CD4-positive, alpha-beta T cell treated with Interferon gamma for 1 hour (primary cell): ENCODE measurements around the gene UBA52.
"Not testable (repeated sequence)": the region's sequence is repeated elsewhere in the genome, so short reads cannot be mapped to it uniquely, and the experiment has no call there.

Source experiments
- DNase-seq: peaks from one replicate; pipeline ENCODE4 v3.0.0-alpha.2; 2020

UBA52 gene

DNA sequence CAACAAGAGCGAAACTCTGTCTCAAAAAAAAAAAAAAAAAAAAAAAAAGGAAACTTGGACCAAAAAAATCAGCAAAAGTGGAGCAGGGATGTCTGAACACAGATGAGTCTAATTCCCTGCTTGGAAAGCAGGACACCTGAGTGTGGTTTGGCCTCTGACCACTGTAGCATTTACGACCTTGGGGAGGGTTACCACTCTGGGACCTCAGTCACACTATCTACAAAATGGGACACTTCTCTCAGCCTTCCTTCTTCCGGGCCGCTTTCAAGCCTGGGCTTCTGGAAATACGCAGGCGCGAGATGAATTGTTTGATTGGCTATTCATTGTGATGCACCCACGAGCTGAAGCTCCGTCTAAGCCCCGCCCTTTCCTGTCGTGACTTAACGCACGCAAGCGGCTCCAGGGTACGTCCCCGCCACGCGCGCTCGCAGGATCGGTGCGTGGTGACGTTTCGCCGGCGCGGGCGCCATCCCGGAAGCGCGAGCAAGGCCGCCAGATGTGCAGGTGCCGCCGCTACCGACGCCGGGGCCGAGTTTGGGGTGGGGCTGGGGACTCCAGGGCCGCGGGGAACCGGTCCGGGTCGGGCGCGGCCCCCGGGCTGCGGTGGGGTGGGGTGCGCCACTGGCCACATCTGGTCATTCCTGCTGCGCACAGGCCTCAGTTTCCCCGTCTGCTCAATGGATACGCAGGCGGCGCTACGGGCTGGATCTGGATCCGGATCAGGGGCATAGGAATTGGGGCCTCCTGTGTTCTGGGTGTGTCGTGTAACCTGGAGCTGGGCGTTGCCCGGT lies 14.1 kb upstream of the UBA52 start, which contains the start of gene KXD1:
Gene KXD1 (plus strand): TSS at position 460 of the 791 bp plus-strand sequence. CDS start 4,187 bp downstream, outside the sequence.
- peak; percentile 99 for DNase-seq

DNA sequence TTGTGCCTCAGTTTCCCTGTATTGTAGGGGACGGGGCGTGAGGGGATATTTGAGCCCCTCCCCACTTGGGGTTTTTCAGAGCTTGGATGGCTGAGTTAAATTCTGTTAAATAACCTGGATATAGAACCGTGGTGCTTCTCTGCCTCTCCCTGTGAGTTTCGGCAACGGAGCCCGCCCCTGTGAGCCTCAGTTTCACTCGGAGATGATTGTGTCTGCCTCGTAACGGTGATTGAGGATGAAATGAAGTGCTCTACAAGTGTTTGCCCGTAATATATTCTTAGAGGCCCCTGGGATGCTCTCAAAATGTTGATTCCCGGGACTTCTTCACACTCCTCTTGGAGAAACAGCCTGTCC lies 13.5 kb upstream of the UBA52 start:
- DNase-seq: no peak

DNA sequence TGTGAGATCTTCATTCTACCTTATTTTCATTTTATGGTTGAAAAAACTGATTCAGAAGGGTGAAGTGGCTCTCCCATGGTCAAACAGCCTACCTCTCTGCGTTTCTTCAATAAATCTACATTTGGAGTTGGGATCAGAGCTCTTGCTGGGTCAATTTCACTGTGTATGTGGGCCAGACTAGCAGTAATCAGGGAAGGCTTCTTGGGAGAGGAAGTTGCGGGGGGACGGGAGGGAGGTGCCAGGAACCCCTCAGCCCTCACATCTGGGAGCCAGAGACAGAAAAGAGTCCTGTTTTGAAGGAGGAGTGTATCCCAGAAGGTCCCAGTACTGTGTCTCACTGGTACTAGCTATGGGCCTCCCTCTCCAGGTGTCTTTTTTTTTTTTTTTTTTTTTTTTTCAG lies 13.1 kb upstream of the UBA52 start:
- no peak for DNase-seq

DNA sequence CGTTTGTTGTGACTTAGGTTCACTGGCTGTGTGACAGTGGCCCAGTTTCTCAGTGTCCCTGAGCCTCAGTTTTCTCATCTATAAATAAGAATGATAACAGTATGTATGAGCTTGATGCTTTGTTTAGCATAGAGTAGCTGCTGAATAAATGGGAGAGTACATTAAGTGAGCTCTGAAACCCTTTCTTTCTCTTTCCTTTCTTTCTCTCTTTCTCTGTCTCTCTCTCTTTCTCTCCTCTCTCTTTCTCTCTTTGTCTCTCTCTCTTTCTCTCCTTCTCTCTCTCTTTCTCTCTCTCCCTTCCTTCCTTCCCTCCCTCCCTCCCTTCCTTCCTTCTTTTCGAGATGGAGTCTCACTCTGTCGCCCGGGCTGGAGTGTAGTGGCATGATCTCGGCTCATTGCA lies 12.0 kb upstream of the UBA52 start:
- DNase-seq: no peak

DNA sequence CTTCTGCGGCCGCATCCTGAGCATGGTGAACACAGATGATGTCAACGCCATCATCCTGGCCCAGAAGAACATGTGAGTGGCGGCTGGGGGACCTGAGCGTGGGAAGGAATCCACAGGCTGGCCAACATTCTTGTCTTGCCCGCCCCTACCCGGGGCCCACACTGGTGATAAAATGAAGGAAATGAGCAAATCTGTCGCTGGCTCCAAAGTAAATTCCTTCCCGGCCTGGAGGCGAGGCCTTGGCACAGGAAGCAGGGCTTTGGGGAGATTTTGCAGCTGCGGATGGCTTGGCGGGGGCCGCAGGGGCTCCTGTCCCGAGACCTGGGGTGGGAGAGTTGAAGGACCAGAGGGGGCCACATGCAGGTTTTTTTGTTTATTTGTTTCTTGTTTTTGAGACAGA lies 9.6 kb upstream of the UBA52 start:
- DNase-seq: no peak

DNA sequence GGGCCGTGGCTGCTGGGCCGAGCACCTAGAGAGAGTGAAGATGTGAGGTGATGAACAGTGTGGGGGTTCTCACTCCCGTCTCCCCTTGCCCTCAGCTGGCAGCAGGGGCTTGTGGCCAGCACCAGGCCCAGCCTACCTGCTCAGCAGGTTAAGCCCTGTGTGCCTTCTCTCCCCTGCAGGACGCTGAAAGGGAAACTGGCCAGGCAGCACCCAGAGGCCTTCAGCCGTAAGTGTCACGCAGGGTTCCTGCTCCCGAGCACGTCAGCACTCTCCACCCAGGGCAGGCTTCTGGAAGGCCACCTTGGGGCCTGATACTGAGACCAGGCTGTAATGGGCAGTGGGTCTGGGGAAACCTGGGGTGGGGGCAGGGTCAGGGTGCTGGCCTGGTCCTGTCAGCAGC lies 4.7 kb upstream of the UBA52 start:
- DNase-seq: no peak

DNA sequence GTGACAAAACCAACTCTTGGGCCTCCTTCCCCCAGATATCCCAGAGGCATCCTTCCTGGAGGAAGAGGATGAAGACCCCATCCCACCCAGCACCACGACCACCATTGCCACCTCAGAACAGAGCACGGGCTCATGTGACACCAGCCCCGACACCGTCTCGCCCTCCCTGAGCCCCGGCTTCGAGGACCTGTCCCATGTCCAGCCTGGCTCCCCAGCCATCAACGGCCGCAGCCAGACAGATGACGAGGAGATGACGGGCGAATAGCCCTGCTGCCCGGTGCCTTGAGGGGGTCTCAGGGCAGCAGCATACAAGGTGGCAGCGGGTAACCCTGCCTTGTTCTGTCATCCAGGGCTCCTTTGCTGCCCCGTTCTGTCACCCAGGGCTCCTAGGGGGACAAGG lies 3.3 kb upstream of the UBA52 start:
- no peak for DNase-seq

DNA sequence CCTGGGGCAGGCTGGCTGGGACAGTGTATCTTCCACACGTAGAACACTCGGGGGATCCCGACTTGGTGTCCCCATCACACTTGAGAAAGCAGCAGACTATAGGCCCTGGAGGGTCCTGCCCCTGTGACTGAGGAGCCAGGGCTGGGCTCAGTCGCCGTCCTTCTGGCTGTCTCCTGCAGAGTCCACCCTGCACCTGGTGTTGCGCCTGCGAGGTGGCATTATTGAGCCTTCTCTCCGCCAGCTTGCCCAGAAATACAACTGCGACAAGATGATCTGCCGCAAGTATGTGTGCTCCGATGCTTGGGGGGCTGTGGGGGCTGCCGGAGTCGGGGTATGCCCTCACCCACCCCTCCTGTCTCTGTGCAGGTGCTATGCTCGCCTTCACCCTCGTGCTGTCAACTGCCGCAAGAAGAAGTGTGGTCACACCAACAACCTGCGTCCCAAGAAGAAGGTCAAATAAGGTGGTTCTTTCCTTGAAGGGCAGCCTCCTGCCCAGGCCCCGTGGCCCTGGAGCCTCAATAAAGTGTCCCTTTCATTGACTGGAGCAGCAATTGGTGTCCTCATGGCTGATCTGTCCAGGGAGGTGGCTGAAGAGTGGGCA lies 3.1 kb downstream of the UBA52 start:
- DNase-seq: no peak

DNA sequence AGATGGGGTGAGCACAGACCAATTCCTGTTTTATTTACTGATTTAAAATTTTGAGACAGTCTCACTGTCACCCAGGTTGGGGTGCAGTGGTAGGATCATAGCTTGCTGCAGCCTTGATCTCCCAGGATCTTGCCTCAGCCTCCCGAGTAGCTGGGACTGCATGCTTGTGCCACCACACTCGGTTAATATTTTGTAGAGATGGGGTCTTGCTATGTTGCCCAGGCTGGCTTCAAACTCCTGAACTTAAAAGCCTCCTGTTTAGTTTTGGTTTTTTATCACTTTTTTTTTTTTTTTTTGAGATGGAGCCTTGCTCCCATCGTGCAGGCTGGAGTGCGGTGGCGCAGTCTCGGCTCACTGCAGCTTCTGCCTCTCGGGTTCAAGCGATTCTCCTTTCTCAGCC lies 4.7 kb downstream of the UBA52 start:
- no peak for DNase-seq

DNA sequence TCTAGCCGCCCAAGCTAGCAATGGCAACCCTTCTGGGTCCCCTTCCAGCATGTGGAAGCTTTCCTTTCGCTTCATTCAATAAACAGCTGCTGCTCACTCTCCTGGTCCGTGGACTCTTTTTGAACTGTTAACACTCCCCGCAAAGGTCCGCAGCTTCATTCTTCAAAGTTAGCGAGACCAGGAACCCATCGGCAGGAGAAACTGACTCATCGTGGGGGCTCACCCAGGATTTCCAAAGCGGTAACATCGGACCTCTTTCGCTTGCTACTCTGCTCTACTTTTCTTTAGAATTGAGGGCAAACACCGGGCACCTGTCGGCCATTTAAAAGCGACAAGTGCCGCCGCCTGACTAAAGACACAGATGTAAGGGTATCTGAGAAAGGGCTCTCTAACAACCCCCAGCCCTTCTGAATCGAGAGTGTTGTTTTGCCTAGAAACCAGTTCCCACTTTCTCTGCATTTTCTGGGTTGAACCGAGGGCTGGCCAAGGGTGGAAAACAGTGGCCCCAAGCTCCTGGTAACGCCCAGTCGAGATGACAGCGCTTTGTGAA lies 5.8 kb downstream of the UBA52 start:
- DNase-seq: no peak

DNA sequence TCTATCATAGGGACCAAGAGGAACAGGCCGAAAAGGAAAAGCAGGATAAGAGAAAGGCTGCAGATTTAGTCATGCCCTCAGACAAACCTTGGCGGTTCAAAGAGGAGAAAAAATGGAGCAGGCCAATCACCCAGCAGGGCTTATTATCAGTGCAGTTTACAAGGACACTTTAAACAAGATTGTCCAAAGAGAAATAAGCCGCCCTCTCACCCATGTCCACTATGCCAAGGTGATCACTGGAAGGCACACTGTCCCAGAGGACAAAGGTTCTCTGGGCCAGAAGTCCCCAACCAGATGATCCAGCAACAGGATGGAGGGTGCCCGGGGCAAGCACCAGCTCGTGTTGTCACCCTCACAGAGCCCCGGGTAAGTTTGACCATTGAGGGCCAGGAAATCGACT lies 8.7 kb downstream of the UBA52 start:
- no peak for DNase-seq

DNA sequence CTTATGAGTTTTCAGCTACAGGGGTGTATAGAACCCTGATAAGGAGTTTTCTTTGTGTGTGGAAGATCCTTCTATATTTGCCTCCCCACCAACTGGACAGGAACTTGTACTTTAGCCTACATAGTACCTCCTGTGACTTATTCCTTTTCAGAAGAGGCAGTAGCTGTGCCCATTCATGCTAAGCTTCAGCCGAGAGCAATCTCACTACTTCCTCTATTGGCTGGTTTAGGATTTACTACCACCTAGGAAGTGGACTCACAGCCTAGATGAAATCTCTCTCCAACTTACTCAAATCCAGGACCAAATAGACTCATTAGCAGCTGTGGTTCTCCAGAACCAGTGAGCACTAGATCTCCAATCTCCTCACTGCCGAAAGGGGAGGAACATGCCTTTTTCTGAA lies 14.6 kb downstream of the UBA52 start:
- DNase-seq: no peak

DNA sequence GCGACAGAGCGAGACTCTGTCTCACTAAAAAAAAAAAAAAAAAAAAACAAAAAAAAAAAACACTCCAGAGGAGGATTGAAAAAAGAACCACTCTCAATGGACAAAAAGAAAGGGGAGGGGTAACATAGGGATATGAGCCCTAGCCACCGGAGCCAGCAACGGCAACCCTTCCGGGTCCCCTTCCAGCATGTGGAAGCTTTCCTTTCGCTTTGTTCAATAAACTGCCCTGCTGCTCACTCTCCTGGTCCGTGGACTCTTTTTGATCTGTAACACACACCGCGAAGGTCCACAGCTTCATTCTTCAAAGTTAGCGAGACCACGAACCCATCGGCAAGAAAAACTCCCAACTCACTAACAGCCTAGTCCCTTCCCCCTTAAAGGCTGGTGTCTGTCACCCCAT lies 15.9 kb downstream of the UBA52 start:
- no peak for DNase-seq

DNA sequence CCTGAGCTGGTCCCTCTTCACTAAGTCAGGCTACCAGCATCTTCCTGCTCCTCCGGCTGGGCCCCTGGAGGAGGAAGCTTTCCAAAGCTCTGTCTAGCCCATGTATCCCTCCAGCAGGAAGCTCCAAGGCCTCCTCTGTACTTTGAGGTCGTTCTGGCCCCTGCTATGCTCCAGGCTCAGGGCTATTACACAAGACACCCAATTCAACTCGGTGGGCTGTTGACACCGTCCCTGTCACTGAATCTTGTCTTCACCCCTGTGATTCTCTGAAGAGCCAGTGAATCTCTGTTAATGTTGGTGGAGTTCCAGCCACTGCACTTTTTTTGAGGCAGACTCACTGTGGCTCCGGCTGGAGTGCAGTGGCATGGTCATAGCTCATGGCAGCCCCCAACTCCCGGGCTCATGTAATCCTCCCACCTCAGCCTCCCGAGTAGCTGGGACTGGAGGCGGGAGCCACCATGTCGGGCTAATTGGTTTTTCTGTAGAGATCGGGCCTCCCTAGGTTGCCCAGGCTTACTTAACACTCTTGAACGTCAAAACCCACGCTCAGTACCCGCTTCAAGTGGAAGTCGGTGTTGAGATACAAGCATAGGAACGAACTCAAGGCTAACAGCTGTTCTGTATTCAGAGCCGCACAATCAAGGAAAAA lies 16.4 kb downstream of the UBA52 start:
- DNase-seq: no peak

DNA sequence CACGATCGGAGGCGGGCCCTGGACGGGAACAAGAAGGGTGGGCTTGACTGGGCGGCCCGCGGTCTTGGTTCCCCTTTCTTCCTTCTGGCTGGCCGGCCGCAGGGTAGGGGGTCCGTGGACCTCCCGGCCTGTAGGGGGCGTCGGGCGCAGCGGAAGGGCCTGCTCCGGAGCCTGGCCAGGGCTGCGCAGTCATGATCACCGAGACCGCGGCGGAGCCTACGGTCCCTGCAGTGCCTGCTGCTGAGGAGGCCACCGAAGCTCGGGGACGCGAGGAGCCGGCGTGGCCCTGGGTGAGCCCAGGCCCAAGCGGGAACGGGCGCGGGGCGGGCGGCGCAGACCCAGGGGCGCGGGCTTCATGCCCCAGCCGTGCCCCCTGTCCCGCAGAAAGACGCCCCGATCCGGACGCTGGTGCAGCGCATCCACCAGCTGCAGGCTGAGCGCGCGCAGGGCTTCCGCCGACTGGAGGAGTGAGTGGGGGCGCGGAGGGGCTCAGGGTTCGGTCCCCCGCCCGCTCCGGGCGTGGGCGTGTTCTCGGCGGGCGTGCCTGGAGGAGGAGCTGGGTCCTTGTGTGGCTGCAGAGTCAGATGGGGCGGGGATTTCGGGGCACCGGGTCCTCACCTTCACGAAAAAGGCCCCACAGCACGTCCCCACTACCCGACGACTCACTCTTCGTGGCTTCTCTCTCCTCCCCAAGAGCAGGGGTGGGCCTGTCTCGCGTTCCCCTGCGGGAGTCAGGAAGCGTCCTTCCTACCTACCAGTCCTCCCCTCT lies 17.1 kb downstream of the UBA52 start, which contains the start of gene REX1BD:
Gene REX1BD (plus strand): TSS at position 188 of the 769 bp plus-strand sequence. CDS start 4 bp downstream, at position 192.
- peak; percentile 86 for DNase-seq

DNA sequence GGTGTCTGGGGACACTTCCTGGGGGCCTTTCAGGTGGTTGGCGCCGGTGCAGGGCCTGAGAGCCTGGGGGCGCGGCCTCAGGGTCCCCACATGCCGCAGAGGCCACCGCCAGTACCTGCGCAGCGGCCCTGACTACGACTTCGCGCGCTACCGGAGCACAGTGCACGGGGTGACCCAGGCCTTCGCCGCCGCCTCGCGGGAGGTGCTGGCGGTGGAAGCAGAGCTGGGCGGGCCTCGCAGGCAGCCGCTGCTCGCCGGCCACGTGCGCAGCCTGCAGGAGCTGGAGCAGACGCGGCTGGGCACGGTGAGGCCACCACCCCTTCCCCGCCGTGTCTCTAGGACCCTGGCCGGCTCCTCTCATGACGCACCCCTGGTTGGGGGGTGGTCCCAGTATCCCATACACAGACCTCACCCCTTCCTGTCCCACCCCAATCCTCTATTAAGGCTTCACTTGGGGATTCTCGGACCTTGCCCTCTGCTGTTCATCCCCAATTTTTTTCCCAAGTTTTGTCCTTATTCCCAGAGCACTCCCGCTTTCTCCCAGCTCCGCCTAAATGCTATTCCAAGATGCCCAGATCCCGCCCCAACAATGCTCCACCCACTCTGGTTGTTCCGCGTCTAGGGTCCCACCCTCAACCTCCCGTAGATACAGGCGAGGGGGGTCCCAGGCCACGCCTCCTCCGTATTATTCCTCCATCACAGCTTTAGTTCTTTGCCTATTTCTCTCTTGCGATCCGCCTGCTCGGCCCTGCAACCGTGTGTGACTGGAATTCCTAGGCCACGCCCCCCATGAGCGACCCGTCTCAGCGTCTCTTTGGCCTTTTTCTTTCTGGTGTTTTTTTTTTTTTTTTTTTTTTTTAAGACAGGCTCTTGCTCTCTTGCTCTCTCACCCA lies 18.0 kb downstream of the UBA52 start:
- peak; percentile 71 for DNase-seq

DNA sequence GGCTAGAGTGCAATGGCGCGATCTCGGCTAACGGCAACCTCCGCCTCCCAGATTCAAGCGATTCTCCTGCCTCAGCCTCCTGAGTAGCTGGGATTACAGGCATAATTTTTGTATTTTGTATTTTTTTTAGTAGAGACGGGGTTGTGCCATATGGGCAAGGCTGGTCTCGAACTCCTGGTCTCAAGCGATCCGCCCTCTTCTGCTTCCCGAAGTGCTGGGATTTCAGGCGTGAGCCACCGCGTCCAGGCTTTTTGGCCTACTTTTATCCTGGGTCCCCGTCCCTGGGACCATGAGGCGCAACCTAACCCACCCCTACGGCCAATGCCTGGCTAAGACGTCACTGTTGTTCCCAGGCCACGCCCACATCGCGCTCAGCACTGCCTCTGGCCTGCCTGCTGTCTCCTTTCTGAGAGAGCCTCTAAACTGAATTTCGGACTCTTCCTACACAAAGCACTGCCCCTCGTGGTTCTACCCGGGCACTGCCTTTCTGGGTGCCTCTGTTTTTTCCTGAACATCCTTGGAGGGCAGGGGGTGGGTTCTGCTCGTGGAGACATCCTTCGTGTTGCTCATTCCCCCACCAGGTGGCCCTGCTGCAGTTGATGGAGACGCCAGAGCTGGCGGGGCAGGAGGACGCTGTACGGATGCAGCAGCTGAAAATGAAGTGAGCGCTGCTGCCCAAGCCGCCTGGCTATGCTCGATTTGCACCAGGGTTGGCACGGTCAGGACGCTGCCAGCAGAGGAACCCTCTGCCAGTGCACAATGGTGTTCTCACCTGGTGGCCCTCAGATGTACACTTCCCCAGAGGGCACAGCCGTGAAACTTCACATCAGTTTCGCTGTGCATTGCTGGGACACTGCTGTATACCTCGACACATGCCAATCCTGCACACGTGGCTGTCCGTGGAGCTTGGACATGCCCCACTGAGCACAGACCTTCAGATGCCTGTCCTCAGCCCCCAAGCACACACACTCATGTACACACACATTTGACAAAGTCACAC lies 18.9 kb downstream of the UBA52 start:
- DNase-seq: peak; percentile 34

DNA sequence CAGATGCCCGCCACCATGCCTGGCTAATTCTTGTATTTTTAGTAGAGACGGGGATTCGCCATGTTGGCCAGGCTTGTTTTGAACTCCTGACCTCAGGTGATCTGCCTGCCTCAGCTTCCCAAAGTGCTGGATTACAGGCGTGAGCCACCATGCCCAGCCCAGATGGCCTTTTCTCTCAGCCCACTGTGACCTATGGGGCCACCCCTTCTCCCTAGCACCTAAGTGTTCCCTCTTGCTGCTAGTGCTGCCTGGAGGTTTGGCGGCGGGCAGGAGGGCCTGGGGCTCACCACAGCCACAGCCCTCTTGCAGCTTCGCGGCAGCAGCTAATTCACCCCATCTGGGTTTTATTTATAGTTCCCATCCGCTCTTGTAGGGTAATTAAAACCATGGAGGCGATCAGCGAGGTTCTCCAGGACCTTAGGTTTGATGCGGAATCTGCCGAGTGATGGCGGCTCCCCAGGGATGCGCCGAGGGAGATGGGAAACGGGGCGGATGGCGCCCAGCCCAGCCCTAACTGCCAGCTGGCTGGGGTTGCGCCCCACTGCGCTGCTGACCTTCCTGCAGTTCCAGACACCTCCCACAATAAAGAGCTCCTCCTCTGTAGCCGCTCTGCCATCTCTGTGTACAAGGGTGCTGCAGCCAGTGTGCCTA lies 20.2 kb downstream of the UBA52 start:
- DNase-seq: no peak

DNA sequence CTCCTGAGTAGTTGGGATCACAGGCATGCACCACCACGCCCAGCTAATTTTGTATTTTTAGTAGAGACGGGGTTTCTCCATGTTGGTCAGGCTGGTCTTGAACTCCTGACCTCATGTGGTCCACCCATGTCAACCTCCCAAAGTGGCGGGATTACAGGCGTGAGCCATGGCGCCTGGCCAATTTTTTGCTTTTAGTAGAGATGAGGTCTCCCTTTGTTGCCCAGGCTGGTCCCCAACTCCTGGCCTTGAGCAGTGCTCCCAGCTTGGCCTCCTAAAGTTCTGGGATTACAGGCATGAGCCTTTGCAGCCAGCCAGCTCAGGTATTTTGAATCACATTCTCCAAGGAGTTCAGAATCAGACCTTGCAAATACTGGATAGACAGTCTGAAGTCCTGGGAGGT lies 21.1 kb downstream of the UBA52 start:
- not testable (repeated sequence) for DNase-seq
